ENCODE results near the gene PRM3.

PRM3 gene, protein sequence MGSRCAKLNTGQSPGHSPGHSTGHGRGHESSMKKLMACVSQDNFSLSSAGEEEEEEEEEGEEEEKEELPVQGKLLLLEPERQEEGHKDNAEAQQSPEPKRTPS

DNA sequence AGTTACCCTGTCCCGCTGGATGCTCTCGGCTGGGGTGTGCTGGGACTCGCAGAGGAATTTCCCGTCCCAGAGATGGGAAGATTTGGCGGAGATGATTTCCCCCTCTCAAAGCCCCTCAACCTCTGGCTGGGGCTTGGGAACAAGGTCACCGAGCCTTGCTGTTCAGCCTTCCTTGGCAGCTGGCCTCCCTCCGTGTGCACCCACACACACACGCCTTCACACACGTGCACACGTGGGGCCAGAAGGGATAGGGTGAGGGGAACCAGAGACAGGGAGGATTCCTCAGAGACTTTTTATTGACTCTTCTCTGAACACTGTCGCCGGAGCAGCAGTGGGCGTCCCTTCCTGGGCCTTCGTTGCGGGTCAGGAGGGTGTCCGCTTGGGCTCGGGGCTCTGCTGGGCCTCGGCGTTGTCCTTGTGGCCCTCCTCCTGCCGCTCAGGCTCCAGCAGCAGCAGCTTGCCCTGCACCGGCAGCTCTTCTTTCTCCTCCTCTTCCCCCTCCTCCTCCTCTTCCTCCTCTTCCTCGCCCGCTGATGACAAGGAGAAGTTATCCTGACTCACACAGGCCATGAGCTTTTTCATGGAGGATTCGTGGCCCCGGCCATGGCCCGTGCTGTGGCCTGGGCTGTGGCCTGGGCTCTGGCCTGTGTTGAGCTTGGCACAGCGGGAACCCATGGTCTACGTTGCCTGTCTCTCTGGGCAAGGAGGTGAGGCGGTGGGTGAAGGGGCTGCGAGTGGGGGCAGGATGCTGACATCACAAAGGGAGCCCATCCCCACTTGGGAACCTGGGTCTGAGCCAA is at the start of gene PRM3:
TSS of gene PRM3 (minus strand) at position 709 of the 800 bp plus-strand sequence. CDS start at position 675, 34 bp downstream.
- DNase-seq (ENCODE audit: low read depth), result no peak

DNA sequence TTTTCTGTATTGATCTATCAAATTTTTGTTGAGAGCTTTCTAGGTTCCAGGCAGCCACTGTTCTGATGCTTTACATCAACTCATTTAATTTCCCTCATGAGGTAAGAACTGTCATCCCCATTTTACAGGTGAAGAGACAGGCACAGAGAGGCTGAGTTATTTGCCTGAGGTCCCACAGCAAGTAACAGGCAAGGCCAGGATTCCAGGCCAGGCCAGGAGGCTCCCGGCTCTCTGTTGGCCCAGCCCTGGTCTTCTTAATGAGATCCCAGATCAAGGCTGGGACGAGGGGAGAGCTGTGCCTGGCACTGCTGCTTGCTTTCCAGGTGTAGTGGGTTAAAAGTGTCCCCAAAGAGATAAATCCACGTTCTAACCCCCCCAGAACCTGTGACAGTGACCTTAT is 49.4 kb upstream of the PRM3 start:
- no peak for DNase-seq (ENCODE audit: low read depth)

DNA sequence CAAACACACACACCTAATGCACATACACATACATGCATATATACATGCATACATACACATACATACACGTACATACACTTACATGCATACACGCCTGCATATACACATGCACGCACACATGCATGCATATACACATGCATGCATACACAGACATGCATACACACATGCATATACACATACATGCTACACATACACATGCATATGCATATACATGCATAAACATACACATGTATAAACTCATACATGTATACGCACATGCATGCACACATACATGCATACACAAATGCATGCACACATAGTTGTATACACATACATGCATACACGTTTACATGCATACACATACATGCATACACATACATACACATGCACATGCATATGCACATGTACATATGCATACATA is 48.2 kb upstream of the PRM3 start:
- DNase-seq (ENCODE audit: low read depth), result no peak

DNA sequence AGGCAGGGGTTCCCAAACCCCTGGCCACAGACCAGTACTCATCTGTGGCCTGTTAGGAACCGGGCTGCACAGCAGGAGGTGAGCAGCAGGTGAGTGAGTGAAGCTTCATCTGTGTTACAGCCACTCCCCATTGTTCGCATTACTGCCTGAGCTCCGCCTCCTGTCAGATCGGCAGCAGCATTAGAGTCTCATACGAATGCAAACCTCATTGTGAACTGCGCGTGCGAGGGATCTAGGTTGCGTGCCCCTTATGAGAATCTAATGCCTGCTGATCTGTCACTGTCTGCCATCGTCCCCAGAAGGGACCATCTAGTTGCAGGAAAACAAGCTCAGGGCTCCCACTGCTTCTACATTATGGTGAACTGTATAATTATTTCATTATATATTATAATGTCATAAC is 46.7 kb upstream of the PRM3 start:
- no peak for DNase-seq (ENCODE audit: low read depth)

DNA sequence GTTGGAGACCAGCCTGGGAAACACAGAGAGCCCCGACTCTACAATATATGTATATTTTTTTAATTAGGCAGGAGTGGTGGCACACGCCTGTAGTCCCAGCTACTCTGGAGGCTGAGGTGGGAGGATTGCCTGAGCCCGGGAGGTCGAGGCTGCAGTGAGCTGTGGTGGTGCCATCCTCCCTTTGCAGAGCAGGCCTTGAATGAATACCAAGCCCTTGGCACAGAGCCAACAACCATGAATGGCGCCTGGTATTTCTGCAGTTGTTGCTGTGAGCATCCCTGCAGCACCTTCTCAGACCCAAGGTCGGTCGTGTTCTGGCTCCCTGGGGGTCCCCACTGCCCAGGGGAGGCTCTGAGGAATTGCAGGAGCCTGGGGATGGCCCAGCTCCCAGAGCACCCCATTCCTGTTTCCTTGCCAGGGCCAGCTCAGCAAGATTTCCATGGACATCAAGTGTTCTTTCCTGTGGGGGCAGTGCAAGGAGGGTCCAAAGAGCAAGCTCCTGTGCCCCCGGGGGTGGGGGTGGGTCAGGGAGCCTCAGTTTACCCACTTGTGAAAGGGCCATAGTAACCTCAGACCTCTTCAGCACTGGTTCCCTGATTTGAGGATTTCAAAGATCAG is 46.2 kb upstream of the PRM3 start:
- DNase-seq (ENCODE audit: low read depth), result no peak

DNA sequence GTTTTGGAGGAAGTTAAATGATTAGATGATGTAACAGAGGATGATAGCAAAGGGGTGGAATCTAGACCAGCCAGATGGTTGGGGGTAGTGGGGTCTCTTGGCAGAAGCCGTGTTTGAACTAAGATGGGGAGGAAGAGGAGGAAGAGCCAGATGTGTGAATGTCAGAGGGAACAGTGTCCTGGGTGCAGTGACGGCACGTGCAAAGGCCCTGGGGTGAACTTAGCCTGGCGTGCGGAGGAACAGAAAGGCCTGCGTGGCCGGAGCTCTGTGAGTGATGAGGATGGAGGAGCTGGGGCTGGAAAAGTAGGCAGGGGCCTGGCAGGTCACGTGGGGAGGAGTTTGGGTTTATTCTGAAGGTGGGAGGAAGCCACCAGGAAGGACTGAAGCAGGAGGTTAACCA is 45.4 kb upstream of the PRM3 start:
- no peak for DNase-seq (ENCODE audit: low read depth)

DNA sequence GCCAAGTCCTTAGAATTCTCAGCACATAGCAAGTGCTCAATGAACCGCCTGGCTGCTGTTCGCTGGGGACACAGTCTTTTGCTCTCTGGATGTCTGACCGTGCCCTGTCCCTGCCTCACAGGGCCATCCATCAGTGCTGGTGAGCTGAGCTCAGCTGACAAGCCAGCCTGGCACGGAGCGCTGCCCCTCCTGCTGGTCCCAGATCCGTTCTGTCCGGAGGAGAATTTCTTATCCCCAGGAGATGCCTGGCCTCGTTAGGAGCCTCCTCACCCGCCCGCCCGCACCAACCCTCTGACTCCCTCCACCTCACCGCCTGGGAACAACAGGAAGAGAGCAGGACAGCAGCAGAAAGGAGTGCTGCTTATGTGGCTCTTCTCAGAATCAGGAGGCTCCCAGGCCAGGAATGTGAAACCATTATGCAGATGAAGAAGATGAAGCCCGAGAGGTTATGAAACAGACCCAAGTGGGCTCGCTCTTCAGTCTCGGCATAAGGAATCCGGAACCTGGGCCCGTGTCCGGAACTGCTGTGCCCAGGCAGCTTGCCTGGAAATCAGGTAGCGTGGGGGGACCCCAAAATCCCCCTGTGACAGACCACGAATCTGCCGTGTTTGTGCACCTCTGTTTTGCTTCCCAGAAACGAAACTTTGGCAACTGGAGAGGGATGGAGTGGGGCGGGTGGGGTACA is 43.0 kb upstream of the PRM3 start:
- no peak for DNase-seq (ENCODE audit: low read depth)

DNA sequence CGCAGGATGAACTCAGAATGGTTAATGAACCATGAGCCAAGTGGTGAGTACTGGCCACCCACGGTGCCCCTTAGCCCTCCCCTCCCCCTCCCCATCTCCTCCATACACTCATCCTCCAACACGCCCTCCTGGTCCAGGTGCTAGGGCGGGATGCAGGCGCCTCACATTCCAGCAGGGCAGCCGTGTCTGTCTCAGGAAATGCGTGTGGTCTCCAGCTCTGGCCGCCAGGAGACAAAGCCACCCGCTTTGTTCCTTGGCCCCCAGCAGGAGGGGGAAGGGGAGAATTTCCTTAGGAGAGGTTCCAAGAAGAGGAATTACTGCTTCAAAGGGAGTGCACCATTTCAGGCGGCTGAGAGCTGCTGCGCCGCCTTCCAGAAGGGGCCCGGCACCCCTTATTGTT is 42.1 kb upstream of the PRM3 start:
- no peak for DNase-seq (ENCODE audit: low read depth)

DNA sequence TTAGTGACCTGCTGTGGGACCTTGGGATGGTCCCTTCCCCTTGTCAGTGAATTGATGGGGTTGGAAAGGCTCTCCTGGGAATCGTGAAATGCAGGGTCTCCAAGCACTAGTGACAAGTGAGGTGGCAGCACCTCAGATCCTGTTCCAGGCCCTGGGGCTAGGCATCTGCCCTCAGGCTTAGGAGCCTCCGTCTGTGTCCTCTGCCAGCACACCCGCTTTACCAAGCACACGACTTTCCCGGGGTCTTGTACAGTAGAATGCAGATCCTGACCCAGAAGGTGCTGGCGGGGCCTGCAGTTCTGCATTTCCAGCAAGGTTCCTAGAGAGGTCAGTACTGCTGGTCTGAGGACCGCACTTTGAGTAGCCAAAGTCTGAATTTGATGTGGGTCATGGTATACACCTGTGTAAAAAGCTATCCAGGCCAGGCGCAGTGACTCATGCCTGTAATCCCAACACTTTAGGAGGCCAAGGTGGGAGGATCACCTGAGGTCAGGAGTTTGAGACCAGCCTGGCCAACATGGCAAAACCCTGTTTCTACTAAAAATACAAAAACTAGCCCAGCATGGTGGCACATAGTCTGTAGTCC is 41.0 kb upstream of the PRM3 start:
- no peak for DNase-seq (ENCODE audit: low read depth)

DNA sequence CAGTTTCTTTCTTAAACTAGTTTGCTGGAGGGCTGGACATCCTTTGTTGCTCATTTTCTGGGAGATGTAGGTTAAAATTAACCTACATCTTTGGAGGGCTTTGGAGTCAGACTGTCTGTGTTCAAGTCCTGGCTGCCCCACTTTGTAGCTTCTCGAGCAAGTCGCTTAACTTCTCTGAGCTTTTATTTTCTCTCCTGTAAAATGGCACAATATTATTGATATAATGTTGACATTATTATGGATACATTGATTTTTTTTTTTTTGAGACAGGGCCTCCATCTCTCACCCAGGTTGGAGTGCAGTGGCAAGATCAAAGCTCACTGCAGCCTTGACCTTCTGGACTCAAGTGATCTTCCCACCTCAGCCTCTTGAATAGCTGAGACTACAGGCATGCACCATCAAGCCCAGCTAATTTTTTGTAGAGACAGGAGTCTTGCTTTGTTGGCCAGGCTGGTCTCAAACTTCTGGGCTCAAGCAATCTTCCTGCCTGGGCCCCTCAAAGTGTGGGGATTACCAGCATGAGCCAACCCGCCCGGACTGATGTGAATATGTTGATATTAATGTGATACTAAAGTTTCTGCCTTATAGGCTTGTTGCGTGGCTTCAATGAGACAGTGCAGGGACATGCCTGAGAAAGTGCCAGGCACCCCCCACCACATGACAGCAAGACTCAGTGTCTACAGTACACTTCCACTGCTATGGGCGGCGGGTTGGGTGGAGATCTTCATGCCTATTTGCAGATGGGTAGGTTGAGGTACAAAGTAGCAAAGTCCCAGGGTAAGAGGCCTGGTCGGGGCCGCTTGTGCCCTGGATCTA is 40.3 kb upstream of the PRM3 start:
- no peak for DNase-seq (ENCODE audit: low read depth)

DNA sequence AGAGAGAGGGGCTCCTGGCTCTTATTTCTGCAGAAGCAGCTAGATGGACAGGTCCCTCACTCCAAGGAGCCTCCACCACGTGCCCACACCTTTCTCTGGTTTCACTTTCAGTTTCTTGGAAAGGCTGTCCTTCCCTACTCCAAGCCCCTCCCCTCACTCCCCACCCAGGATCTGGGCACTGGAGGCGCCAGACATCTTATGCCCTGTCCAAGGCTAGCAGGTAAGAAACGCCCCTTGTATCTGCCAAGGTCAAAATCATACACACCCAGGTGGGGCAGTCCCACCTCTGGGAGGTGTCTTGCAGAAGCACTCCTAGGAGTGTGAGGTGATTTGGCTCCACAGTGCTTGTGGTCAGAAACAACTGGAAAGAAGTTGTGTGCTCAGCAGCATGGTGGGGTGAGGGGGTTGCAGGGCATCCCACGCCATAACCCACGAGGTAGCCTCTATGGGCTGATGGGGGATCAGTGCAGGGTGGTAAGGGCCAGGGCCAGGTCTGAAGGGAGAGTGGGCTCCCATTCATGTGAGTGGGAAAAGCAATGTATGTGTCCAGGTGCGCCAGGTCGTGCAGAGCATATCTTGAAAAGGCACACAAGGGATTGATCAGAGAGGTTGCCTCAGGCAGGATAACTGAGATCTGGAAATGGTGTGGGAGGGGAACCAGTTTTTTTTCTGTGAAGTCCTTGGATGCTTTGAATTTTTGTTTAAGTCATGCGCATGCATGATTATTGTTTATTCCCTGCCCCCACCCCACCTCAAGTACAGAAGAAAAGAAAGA is 39.5 kb upstream of the PRM3 start:
- DNase-seq (ENCODE audit: low read depth), result no peak

DNA sequence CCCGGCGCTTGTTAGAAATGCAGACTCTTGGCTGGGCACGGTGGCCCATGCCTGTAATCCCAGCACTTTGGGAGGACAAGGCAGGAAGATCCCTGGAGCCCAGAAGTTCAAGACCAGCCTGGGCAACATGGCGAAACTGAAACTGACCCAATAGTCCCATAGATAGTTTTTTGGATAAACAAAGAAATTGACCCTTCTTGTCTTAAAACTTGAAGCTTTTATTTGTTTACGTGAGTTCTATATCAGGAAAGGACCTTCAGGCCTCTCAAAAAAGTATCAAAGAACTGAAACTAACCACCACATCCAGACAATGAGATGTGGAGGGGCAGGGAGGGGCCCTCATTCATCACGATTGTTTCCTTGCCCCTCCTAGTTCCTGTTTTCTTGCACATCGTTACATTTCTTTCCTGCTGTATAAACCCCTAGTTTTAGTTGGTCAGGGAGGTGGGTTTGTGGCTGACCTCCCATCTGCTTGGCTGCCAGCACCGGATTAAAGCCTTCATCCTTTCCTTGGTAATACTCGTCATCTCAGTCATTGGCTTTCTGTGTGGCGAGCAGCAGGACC is 37.6 kb upstream of the PRM3 start:
- DNase-seq (ENCODE audit: low read depth), result no peak

DNA sequence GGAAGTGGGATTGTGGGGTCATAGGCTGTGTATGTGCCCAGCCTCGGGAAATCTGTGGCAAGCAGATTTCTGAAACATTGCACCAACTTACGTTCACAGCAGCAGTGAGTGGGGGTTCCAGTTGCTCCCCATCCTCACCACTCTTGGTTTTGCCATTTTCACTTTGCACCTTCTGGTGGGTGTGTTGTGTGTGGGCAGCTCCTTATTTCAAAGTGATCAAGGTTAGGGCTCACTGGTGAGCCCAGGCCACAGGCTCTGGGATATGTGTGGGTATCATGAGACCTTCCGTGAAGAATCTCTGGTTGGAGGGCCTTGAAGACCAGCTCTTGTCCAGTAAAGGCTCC is 37.2 kb upstream of the PRM3 start:
- DNase-seq (ENCODE audit: low read depth), result no peak

DNA sequence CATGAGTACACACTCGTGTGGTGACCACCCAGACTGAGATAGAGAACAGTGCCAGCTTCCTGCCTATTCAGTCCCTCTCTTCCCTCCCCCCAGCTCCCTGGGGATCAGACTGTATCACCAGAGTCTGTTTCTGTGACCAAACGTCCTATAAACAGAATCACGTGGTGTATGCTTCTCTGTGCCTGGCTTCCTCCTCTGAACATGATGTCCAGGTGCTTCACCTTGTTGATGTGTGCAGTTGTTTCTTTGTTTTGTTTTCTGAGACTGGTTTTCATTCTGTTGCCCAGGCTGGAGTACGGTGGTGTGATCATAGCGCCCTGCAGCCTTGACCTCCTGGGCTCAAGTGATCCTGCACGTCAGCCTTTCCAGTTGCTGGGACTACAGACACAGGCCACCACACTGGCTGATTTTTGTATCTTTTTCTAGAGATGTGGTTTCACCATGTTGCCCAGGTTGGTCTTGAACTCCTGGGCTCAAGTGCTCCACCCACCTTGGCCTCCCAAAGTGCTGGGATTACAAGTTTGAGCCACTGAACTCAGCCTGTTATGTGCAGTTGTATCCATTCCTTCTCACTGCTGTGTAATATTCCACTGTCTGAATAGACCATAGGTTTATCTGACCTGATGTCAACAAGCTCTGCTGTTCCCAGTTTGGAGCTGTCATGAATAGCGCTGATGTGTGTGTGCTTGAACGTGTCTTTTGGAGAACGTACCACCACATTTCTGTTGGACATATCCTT is 36.6 kb upstream of the PRM3 start:
- DNase-seq (ENCODE audit: low read depth), result no peak

DNA sequence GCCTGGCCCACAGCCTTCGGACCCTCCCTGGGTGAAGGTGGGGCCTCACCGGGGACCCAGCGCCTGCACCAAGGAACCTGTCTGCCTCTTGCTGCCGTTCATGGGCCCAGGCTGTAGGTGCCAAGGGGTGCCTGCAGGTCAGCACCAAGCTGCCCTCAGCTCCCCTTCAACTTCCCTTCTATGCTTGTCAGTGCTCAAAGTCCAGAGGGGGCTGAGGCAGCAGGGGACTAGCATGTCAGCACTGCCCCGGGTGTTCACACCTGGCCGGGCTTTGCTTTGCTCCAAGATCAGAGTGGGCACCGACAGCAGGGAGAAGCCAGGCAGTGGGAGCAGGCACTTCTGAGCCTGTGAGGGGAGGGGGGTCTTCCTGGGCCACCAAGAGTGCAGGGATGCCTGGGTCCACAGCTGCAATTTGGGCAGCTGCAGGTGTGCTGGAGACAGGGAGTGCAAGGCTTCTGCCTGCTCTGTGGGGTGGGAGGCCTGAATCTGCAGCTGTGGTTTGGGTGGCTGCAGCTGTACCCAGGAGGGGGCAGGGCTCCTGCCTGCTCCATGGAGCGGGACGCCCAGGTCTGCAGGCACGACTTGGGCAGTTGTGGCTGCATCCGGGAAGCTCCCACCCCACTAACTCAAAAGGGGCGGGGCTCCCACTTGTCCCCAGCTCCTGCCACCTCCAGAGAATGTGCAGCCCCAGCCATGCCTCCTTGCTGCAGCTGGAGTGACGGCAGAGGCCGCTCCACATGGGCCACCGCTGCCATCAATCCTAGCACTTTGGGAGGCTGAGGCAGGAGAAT is 35.3 kb upstream of the PRM3 start:
- no peak for DNase-seq (ENCODE audit: low read depth)

DNA sequence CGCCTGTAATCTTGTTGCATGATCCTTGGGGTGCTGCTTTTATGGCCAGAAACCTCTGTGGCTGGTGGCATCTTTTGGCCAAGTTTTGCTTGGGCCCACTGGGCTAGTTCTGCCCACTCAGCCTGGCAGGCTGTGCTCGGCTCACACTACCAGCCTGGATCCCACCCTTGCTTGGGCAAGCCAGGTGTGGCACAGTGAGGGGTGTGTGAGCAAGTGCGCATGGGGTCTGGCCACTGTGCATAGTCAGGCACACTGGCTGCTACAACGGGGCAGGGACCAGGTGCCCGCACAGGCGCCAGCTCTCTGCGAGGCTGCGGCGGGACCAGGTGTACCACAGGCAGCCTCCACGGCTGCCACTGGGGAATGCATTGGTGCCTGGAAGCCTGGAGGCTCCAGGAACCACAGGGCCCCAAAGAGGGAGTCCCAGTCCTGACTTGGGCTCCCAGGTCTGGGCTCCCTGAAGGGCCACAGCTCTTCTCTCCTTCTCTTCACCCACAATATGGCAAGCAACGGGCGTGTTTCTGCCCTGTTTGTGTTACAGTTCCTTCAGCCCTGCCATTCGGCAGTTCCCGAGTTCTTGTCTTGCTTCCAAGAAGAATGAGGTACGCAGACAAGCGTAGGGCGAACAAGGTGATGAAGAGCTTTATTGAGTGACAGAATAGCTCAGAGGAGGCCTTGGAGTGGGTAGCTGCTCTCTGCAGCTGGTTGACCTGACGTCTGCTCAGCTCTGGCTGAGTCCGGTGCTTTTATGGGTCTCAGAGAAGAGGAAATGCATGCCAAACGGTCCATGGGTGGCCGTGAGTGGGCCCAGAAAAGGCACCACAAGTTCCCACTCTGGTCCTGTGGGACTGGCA is 34.4 kb upstream of the PRM3 start:
- no peak for DNase-seq (ENCODE audit: low read depth)

DNA sequence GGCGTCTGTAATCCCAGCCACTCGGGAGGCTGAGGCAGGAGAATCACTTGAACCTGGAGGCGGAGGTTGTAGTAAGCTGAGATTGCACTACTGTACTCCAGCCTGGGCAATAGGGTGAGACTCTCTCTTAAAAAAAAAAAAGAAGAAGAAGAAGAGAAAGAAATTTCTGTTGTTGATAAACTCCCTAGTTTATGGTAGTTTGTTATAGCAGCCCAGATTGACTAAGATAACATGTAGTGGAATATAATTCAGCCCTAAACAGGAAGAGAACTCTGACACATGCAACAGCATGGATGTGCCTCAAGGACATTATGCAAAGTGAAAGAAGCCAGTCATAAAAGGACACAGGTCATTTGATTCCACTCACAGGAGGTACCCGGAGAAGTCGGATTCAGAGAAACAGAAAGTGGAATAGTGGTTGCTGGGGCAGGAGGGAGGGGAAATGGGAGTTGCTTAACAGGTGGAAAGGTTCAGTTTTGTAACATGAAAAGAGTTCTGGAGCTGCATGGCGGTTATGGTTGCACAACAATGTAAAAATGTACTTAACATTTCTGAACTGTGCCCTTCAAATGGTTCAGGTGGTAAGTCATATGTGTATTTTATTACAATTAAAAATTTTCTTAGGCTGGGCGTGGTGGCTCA is 33.7 kb upstream of the PRM3 start:
- no peak for DNase-seq (ENCODE audit: low read depth)

DNA sequence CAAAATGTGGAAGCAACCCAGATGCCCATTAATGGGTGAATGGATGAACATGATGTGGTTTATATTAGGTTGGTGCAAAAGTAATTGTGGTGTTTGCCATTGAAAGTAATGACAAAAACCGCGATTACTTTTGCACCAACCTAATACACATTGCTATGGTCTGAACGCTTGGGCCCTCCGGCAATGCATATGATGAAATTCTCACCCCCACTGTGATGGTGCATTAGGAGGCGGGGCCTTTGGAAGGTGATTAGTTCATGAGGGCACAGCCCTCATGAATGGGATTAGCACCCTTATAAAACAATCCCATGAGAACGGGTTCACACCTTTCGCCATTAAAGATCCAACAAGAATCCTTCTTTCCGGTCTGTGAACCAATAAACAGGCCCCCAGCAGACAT is 33.0 kb upstream of the PRM3 start:
- DNase-seq (ENCODE audit: low read depth), result no peak
